ENCODE measurements around the gene ZNF177.

- TF ChIP-seq POLR2AphosphoS5 (IDR thresholded peaks at IDR 0.05), result no peak
- TF ChIP-seq CTCF (IDR thresholded peaks at IDR 0.05), result no peak
These were observed 17.8 kb upstream of the ZNF177 start for GRCh38 chr19:9345005-9345404.

Data from breast epithelium (tissue), 3 donors.